AG09319 (cell line): ENCODE results near the gene SFMBT2.

ENCODE experiments used
- DNase-seq: peaks from one replicate; pipeline ENCODE4 v3.0.0-alpha.2; 2010; ENCODE audit warnings: low read depth; ENCODE audit errors: extremely low read depth
- TF ChIP-seq, protein P1 (sequence below): IDR thresholded peaks from 2 replicates; pipeline ENCODE4 v1.5.1; 2011; ENCODE audit warnings: low read depth, mild to moderate bottlenecking, inconsistent platforms, low read length, moderate library complexity

SFMBT2 gene

DNA sequence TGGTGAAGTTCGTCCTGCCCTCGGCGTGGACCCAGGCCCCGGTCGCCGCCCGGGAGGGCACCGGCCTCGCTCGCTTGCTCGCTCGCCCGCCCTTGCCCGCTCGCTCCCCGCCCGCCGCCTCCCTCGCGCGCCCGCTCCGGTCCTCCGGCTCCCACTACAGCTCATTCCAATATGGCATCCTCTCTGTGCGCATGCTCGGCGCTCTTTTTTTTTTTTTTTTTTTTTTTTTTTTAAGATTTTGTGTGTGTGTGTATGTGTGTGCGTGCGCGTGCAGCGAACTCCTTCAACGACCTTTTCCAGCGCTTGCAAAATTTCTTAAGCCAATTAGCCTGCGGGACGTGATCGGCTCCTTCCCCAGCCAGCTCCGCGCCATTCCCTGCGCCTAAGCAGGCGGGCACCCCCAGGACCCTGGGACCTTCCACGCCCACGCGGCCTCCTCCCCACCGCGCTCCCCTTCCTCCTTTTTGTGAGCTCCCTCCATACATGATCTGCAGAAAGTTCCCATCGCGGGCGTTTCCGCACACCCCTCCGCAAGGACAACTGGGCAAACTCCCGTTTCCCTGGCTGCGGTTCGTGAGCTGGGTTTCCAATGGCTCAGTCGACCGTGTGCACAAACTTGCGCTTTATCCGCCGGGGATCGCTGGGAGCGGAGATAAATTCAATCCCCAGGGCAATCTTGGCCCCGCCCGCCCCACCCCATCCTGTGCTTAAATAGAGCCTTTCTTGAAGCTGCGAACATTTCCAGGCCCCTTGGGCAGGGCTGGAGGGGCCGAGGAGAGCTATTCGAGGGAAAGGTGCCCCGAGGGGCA is at the start of gene SFMBT2:
Gene SFMBT2, minus strand, starts transcription at position 173 of the 809 bp plus-strand sequence. CDS start 29,136 bp downstream, outside the sequence.
- no peak for DNase-seq
- TF ChIP-seq, protein P1, sequence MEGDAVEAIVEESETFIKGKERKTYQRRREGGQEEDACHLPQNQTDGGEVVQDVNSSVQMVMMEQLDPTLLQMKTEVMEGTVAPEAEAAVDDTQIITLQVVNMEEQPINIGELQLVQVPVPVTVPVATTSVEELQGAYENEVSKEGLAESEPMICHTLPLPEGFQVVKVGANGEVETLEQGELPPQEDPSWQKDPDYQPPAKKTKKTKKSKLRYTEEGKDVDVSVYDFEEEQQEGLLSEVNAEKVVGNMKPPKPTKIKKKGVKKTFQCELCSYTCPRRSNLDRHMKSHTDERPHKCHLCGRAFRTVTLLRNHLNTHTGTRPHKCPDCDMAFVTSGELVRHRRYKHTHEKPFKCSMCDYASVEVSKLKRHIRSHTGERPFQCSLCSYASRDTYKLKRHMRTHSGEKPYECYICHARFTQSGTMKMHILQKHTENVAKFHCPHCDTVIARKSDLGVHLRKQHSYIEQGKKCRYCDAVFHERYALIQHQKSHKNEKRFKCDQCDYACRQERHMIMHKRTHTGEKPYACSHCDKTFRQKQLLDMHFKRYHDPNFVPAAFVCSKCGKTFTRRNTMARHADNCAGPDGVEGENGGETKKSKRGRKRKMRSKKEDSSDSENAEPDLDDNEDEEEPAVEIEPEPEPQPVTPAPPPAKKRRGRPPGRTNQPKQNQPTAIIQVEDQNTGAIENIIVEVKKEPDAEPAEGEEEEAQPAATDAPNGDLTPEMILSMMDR, result no peak; the same call in 1 of the 2 replicates

DNA sequence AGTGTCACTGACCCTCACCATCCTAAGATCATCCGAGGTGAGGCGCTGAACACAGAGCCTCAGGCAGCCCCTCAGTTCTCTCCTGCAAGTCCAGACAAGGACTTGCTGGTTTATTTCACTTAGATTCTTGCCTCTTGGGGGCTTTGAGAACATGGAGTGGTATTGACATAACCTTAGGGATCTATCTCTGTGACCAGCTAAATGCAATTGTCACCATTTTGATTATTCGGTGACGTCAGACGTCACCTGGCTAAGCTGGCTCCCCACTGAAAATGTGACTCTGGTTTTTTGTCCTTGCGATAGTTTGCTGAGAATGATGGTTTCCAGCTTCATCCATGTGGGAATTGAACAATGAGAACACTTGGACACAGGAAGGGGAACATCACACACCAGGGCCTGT is 49.2 kb upstream of the SFMBT2 start:
- TF ChIP-seq, protein P1, result no peak

DNA sequence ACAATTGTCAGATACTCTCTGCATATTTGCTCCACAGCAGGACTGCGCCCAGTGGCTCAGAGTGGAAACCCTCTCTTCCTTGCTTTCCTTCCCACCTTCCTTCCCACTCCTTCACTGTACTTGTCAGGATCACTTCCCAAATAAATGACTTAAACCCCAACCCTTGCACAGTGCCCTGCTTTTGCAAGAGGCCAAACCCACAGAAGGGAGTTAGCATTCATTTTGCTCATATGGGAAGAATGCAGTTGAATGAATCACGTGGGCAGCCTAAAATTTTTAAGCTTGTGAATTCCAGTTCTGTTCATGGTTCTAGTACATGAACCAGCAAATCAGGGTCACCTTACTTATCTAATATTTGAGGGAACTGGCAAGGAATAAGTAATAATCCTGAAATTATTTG is 47.7 kb upstream of the SFMBT2 start:
- TF ChIP-seq, protein P1, result no peak
- DNase-seq, result no peak

More for the DNA sequence above, 49.2 kb upstream of the SFMBT2 start:
- DNase-seq, result no peak

DNA sequence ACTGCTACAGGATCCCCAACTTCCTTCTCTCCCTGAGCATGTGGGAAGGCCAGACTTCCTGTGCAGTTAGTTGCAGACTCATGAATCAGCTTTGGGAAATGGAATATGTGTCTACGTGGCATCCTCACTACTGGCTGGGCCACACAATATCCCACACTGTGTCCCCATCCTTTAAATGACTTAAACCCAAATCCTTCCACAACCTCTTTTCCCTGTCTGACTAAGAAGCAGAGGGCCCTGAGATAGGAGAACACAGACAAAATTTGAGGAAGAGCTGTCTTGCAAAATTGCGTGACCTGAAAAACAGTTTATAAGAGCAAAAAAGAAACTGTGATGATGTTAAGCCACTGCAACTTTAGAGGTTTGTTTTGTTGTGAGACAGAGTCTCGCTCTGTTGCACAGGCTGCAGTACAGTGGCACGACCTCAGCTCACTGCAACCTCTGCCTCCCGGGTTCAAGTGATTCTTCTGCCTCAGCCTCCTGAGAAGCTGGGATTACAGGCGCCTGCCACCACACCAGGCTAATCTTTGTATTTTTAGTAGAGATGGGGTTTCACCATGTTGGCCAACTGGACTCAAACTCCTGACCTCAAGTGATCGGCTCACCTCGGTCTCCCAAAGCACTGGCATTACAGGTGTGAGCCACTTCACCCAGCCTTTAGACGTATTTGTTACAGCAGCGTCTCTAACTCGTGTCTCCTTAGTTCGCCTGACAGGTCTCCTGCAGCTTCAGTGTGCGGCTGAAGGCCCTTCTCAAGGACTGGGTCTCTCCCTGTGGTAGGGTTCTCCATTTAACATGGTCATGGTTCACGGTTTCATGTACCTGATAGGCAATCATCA is 46.9 kb upstream of the SFMBT2 start:
- TF ChIP-seq, protein P1, result no peak
- no peak for DNase-seq

DNA sequence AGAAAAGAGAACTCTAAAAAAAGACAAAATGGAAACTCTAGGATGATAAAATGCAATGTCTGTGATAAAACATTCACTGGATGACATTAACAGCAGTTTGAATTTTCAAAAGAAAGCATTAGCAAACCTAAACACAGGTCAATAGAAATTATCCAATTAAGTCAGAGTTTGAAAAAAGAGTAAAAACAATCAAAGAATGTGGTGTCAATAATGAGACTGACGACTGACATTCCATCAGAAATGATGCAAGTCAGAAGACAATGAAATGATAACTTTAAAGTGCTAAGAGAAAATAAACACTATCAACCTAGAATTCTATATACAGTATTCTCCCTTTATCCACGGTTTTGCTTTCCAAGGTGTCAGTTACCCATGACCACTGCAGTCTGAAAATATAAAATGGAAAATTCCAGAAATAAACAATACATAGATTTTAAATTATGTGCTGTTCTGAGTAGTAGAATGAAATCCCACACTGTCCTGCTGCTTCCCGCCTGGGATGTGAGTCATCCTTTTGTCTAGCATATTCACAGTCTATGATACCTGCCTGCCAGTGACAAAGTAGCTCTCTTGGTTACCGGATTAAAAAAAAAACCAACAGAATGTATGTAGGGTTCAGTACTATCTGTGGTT is 38.3 kb upstream of the SFMBT2 start:
- TF ChIP-seq, protein P1, result no peak
- DNase-seq, result no peak

DNA sequence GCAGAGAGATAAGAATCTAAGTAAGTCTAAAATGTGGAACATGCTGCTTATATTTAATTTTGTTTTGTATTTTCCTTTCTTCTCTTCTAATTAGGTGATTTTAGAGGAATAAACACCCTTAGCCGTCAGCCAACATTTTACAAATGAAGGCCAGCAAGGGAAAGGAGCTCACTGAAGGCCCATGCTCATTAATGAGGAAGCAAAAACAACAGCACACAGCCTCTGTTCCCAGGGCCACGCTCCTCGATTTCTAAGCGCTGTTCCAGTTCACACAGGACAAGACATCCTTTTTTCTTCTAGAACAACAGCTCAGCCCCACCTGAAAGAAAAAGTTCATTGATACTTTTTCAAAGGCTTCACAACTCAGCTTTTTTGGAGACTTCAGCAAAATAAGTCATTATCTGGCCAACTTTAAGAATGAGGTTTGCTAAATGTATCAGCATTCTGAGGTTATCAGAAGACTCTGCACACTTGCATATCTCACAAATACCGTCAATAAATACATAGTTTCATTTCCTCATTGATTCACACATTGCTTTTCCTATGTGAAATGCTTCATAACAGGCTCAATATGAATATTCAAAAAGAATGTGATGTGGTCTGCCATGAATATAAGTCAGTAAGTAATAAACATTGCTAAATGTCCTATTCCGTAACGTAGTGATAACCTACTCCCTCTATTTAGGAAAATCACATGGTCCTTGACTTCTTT is 34.8 kb upstream of the SFMBT2 start:
- TF ChIP-seq, protein P1, result no peak
- no peak for DNase-seq
